GM06990 (cell line): ENCODE measurements around the gene SLC13A3.

Experiments used
- DNase-seq: peaks from one replicate; pipeline ENCODE4 v3.0.0-alpha.2; 2011; ENCODE audit not compliant: insufficient read length; ENCODE audit errors: extremely low read depth
- H3K27me3 ChIP-seq: replicated peaks from 2 replicates; pipeline ENCODE4 v1.6.0; 2011; ENCODE audit warnings: low read length; ENCODE audit not compliant: control insufficient read depth, insufficient read depth
- H3K36me3 ChIP-seq: 2 replicates; pipeline ENCODE4 v1.5.1; 2011; ENCODE audit warnings: low read length; ENCODE audit not compliant: control insufficient read depth, insufficient read depth
- H3K4me3 ChIP-seq: replicated peaks from 2 replicates; pipeline ENCODE4 v1.5.1; 2011; ENCODE audit warnings: low read depth, mild to moderate bottlenecking, control low read depth, low read length
- TF ChIP-seq, protein P1 (sequence below): IDR thresholded peaks from 2 replicates; pipeline ENCODE4 v1.5.1; 2011; ENCODE audit warnings: low read length, control low read depth, mild to moderate bottlenecking, inconsistent platforms; ENCODE audit not compliant: insufficient read depth, poor library complexity, severe bottlenecking

Gene SLC13A3

DNA sequence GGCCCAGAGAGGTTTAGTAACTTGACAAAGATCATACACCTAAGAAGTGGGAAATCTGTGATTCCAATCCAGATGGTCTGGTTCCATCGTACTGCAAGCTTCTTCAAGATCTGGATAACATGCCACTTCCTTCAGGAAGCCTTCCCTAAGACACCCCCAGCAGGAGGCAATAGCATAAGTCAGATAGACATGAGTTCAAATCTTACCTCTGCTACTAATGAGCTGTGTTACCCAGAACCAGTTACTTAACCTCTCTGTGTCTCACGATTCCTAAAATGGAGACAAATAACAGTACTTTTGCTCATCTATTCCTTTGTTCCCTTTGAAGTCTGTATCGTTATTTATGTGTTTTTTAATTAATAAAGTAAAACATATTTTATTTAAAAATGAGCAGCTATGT lies 78.5 kb downstream of the SLC13A3 start:
- Histone ChIP-seq H3K36me3 (no peaks in the 10 kb centered on the region), H3K4me3 (no peak overlapping the region), H3K27me3 (no peaks in the 10 kb centered on the region; the same call in 1 of the 2 replicates)
- DNase-seq = no peak
- TF ChIP-seq, protein P1, sequence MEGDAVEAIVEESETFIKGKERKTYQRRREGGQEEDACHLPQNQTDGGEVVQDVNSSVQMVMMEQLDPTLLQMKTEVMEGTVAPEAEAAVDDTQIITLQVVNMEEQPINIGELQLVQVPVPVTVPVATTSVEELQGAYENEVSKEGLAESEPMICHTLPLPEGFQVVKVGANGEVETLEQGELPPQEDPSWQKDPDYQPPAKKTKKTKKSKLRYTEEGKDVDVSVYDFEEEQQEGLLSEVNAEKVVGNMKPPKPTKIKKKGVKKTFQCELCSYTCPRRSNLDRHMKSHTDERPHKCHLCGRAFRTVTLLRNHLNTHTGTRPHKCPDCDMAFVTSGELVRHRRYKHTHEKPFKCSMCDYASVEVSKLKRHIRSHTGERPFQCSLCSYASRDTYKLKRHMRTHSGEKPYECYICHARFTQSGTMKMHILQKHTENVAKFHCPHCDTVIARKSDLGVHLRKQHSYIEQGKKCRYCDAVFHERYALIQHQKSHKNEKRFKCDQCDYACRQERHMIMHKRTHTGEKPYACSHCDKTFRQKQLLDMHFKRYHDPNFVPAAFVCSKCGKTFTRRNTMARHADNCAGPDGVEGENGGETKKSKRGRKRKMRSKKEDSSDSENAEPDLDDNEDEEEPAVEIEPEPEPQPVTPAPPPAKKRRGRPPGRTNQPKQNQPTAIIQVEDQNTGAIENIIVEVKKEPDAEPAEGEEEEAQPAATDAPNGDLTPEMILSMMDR = no peak

DNA sequence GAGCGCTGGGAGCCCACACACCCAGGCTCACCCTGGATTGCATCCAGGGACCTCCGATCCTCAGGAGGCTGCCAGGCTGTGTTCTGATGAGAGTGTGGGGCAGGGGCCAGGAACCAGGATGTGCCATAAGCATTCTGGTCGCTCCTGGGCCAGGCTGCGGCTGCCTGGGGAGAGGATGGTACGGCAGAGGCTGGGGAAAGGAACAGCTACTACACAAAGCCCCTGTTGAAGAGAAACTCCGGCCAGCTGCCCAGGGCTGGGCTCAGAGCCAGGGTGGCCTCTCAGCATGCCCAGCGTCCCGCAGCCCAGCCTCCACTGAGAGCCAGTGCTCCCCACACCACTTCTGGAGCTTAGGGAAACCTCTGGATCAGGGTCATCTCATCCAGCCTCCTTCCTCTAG lies 79.1 kb downstream of the SLC13A3 start:
- H3K4me3 ChIP-seq = no peak overlapping the region
- no peaks in the 10 kb centered on the region; the same call in 1 of the 2 replicates for H3K27me3 ChIP-seq
- no peak for DNase-seq
- TF ChIP-seq, protein P1 = no peak
- H3K36me3 ChIP-seq = no peaks in the 10 kb centered on the region

DNA sequence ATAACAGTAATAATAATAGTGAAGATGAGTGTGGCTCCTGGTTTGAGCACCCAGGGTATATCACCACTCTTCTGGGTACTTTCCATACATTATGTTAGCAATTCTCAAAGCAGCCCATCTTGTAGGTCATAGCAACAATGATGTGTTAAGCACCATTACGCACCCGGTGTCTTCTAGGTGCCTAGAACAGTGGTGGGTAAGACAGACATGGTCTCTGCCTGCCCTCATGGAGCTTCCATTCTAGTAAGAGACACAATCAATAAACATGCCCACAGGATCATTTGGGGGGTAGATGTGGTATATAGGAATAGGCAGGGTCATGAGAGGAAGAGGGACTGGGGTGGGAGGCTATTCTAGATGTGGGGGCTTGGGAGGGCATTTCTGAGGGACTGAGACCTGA lies 79.8 kb downstream of the SLC13A3 start:
- Histone ChIP-seq H3K4me3 (no peak overlapping the region), H3K27me3 (no peaks in the 10 kb centered on the region; the same call in 1 of the 2 replicates), H3K36me3 (no peaks in the 10 kb centered on the region)
- TF ChIP-seq, protein P1 = no peak
- DNase-seq = no peak

DNA sequence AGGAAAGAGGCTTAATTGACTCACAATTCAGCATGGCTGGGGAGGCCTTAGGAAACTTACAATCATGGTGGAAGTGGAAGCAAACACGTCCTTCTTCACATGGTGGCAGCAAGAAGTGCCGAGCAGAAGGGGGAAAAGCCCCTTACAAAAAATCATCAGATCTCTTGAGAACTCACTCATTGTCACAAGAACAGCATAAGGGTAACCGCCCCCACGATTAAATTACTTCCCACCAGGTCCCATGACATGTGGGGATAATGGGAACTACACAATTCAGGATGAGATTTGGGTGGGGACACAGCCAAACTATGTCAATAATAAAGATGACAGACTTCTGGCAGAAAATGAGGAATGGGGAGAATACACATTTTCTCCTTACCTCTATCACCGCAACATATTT lies 80.3 kb downstream of the SLC13A3 start:
- DNase-seq = no peak
- Histone ChIP-seq H3K4me3 (no peak overlapping the region), H3K36me3 (no peaks in the 10 kb centered on the region), H3K27me3 (no peaks in the 10 kb centered on the region; the same call in none of the 2 replicates)
- TF ChIP-seq, protein P1 = no peak

DNA sequence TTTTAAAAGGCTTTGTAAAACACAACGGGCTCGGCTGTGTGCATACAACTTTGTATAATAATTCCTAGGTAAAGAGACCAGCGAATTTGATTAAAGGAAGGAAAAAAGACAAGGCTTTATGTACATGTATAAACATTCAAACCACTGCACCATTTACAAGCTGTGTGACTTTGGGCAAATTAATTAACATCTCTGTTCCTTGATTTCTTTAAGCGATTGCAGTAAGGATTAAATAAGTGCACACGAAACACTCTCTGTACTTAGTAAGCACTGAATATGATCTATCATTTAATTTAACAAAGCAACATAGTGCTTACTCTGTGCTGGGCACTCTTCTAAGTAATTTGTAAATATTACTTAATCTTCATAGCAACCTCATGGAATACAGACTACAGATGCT lies 81.3 kb downstream of the SLC13A3 start:
- no peak overlapping the region for H3K4me3 ChIP-seq
- no peaks in the 10 kb centered on the region; the same call in none of the 2 replicates for H3K27me3 ChIP-seq
- TF ChIP-seq, protein P1 = no peak

DNA sequence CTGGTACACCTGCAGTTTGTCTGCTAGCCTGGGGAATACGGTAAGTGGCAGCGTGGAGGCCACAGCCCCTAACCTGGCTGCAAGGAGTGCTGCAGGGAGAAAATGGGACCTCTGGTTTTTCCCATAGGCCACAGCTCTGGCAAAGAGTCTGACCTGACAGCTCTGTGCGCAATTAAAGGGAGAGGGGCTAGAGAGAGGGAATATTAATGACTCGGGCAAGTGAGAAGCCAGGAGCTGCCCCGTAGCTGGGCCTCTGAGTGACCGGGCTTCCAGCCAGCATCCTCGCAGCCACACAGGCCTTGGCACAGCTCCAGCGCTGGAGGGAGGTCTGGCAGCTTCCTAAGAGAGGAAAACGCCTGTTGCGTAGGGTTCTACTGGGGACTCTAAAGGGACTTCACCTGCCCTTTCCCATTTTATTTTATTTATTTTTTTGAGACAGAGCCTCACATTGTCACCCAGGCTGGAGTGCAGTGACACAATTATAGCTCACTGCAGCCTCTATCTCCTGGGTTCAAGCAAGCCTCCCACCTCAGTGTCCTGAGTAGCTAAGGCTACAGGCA lies 82.6 kb downstream of the SLC13A3 start:
- H3K27me3 ChIP-seq = no peaks in the 10 kb centered on the region; the same call in none of the 2 replicates
- H3K4me3 ChIP-seq = no peak overlapping the region
- TF ChIP-seq, protein P1 = no peak
- DNase-seq = no peak
- H3K36me3 ChIP-seq = no peaks in the 10 kb centered on the region

More for the DNA sequence above, 81.3 kb downstream of the SLC13A3 start:
- DNase-seq = no peak
- no peaks in the 10 kb centered on the region for H3K36me3 ChIP-seq
